GM19193 (cell line): Measurements from ENCODE around the gene PARD3B.

Experiments used
- POLR2A ChIP-seq: IDR thresholded peaks from 4 replicates; pipeline ENCODE4 v1.6.1; 2011; ENCODE audit not compliant: insufficient read depth, insufficient read length; ENCODE audit errors: extremely low read depth

The PARD3B gene

GRCh38 chr2:204870053-204870452, 324.8 kb downstream of the PARD3B start:
- no peak for TF ChIP-seq POLR2A

DNA sequence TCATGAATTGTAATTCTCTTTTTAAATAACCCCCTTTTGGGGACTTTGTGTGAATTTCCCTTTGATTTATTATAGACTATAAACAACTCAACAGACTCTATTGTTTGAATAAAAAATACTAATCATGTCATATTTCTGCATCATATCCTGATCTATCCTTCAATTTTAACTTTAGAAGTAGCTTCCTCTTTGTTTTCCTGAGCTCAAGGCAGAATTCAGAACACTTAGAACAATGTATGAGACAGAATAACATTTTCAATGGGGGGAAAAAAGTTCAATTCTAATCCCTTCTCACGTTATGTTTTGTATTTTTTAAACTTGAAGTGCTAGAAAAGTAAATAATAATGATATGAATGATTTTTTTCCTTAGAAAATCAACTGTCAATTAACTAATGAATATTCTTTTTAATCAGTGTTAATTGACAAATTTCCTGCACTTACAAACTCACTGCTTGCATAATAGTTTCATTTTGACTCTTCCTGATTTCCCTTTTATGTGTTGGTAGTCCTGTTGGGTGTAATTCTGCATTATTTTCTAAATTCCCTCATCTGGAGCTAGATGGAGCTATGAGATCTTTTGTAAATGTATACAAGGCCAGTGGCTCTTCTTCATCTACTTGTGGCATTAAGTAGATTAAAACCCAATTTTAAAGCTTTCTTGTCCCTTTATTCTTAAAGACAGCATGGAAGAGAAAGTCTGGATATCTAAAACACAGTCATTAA, 326.1 kb downstream of the PARD3B start:
- TF ChIP-seq POLR2A, result no peak

- TF ChIP-seq POLR2A, result no peak
Measured at GRCh38 chr2:204876311-204876710, 331.0 kb downstream of the PARD3B start.

GRCh38 chr2:204877691-204878090, 332.4 kb downstream of the PARD3B start:
- TF ChIP-seq POLR2A, result no peak

GRCh38 chr2:204880928-204881327, 335.7 kb downstream of the PARD3B start:
- no peak for TF ChIP-seq POLR2A

DNA sequence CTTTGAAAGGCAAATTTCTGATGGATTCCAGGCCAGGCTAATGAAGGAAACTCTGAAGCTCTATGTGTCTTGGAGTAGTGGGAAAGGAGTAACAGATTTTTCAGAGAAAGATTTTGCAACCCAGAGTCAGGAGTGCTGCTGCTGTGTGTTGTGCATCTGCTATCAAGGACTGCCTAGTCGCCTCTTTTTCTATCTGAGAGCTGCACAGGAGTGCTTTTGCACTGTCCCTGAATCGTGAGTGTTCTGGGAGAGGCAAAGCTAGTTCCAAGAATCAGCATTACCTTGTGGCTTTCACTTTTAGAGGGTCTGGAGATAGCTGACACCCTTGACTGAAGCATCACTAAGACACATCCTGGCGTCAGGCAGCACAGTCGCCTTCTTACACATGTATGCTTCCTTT, 336.4 kb downstream of the PARD3B start:
- TF ChIP-seq POLR2A, result no peak

- no peak for TF ChIP-seq POLR2A
Measured at GRCh38 chr2:204885747-204886146, 340.5 kb downstream of the PARD3B start.

DNA sequence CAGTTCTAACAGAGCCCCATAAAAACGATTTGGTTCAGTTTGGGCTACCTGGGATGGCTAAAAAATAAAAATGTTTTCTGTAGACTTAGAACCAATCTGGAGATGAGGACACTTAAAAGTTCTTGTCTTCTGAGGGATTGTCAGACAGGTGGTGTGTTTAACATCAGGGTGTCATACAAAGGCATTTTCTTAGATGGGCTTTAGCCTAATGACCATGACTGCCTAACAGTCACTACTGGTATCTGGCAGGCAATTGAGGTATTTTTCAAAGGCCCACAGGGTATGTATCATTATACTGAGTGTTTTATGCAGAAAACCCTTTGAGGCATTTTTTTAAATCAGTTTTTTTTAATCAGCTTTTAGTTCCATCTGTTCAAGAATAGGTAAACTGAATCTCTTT, 341.4 kb downstream of the PARD3B start:
- no peak for TF ChIP-seq POLR2A

DNA sequence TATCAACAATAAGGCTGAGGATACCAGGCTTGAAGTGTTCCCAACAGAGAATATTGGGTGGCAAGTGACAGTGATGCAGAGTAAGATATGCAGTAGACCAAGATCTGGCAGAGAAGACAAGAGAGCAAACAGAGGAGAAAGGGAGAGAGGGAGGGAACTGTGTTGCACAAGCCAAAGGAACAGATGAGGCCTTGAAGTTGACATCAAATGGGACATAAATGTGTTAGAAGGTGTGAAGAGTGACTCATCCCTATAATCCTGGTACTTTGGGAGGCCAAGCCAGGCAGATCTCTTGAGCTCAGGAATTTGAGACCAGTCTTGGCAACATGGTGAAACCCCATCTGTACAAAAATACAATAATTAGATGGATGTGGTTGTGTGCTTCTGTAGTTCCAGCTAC, 342.9 kb downstream of the PARD3B start:
- TF ChIP-seq POLR2A, result no peak

GRCh38 chr2:204890680-204891079, 345.4 kb downstream of the PARD3B start:
- no peak for TF ChIP-seq POLR2A

DNA sequence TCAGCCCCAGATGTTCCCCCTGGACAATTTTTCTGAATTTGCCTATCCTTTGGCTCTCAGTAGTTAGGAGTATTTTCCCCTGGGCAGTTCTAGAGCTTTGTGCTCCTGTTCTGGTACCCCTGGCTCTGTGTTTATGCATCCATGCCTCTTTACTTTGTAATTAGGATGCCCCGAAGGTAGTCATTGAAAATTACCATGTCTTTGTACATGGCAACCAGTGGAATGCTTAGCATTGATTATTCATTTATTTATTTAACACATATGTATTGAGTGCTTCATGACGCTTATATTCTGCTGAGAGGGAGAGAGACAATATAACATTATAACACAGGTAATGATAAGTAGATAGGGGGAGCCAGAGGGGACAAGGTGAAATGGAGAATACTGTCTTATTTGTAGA, 346.5 kb downstream of the PARD3B start:
- TF ChIP-seq POLR2A, result no peak

DNA sequence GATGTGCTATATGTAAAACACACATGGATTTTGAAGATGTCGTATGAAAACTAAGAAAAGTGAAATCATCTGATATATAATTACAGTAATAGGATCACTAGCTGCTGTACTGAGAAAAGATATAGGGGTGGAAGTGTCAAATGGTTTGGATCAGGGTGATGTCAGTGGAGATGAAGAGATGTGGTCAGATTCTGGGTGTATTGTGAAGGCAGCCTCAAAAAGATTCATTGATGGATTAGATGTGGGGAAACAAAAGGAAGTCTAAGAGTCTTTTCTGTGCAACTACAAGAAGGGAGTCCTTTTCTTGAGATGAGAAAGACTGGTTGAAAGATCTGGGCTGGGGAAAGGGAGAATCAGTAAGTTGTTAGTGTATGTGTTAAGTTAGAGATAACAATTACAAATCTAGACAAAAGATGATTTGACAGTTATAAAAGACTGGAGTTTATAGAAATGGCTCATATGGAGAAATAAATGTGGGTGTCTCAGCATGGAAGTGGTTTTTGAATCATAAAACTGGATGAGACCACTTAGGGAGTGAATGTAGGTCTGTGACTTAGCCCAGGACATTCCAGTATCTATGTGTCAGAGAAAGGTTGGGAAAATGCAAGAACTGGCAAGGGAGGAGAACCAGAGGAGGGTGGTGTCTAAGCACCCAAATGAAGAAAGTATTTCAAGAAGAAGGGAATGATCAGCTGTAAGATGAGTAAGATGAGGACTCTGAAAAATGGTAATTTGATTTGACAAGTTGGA, 347.4 kb downstream of the PARD3B start:
- no peak for TF ChIP-seq POLR2A

DNA sequence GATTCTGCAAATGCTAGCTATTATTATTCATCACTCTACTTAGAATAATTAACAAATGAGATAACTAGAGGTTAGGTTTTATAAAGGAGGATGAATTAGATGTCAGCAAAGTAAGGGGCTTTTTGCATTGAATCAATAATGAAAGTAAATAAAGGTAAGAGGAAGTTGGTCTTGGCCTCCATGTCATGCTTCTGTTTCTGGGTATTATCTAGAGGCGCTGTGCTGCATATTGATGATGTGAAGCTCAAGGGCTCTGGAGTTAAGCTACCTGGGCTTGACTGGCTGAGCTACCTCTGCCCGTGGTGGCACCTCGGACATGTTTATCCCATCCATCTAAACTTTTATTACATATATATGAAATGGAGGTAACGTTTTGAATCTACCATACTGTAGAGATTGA, 350.9 kb downstream of the PARD3B start:
- TF ChIP-seq POLR2A, result no peak

DNA sequence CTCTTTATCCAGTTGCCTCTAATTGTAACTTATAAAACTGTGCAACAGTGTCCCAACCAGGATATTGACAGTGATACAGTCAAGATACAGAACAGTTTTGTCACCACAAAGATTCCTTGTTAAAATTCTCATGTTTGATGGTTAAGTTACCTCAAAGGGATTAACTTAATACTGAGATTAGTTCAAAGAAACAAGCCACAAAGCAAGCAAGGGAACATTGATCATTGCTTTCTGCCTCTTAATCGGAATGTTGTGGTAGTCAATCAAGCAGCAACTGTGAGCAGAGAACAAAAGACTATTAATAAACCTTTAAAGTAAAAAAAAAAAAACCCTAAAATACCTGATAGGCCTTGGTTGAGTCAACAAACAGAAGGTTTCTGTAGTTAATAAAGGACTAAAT, 352.3 kb downstream of the PARD3B start:
- no peak for TF ChIP-seq POLR2A

GRCh38 chr2:204898928-204899640, 353.8 kb downstream of the PARD3B start:
- no peak for TF ChIP-seq POLR2A

- no peak for TF ChIP-seq POLR2A
Measured at GRCh38 chr2:204899983-204900382, 354.7 kb downstream of the PARD3B start.

DNA sequence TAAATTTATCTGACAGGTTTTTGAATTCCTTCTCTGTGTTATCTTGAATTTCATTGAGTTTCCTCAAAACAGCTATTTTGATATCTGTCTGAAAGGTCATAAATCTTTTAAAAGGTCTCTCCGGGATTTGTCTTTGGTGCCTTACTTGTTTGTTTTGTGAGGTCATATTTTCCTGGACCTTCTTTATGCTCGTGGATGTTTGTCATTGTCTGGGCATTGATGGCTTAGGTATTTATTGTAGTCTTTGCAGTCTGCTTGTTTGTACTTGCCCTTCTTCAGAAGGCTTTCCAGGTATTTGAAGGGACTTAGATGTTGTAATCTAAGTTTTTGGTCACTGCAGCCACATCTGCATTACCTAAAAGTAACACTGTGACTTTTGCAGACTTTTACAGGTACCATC, 355.2 kb downstream of the PARD3B start:
- no peak for TF ChIP-seq POLR2A

GRCh38 chr2:204900910-204901309, 355.6 kb downstream of the PARD3B start:
- no peak for TF ChIP-seq POLR2A
